ENCODE data around the gene PTPRT. TPM values are rescaled to one million over a fixed set of nuclear protein-coding genes. Genes with fewer than 3 reads are reported as not detected.

PTPRT gene
- total and polyA plus RNA-seq, 9 donors: under 0.01 to 3.2 (median 0.22) TPM; not detected in 1

- intact Hi-C loops (cut with DNase I): no loop called here
- TF ChIP-seq EP300 (IDR thresholded peaks at IDR 0.05): no peak
- TF ChIP-seq POLR2A (IDR thresholded peaks at IDR 0.05): no peak
- no peak for TF ChIP-seq CTCF (IDR thresholded peaks at IDR 0.05)
- no peak for DNase-seq
- H3K36me3 ChIP-seq: no peaks in the 10 kb centered on the region
- WGBS, 3 donors: 78 to 83% (median 81%) methylated on average over 3 of the region's 3 CpGs
- no peak overlapping the region for H3K27ac ChIP-seq
- H3K4me3 ChIP-seq: no peak overlapping the region
- H3K4me1 ChIP-seq (ENCODE audit: insufficient read depth): no peaks in the 10 kb centered on the region
- H3K9me3 ChIP-seq: no peaks in the 10 kb centered on the region
- H3K27me3 ChIP-seq: no peaks in the 10 kb centered on the region
These were observed 681.8 kb downstream of the PTPRT start for GRCh38 chr20:42507874-42508273.

- Histone ChIP-seq H3K4me1 (ENCODE audit: insufficient read depth) (no peaks in the 10 kb centered on the region), H3K36me3 (no peaks in the 10 kb centered on the region), H3K4me3 (no peak overlapping the region), H3K9me3 (no peaks in the 10 kb centered on the region), H3K27ac (no peak overlapping the region), H3K27me3 (no peaks in the 10 kb centered on the region)
- no peak for TF ChIP-seq POLR2A (IDR thresholded peaks at IDR 0.05)
- intact Hi-C loops (cut with DNase I): no loop called here
- no peak for DNase-seq
- WGBS, 3 donors: 65 to 84% (median 70%) methylated on average over 2 of the region's 2 CpGs
These were observed 683.3 kb downstream of the PTPRT start for GRCh38 chr20:42506397-42506796.

GRCh38 chr20:42502591-42502990 is 687.1 kb downstream of the PTPRT start:
- H3K4me1 ChIP-seq (ENCODE audit: insufficient read depth): no peaks in the 10 kb centered on the region
- H3K27ac ChIP-seq: no peak overlapping the region
- H3K9me3 ChIP-seq: no peaks in the 10 kb centered on the region
- H3K4me3 ChIP-seq: no peak overlapping the region
- intact Hi-C loops (cut with DNase I): no loop called here
- no peak for TF ChIP-seq POLR2A (IDR thresholded peaks at IDR 0.05)
- TF ChIP-seq EP300 (IDR thresholded peaks at IDR 0.05): no peak
- no peak for TF ChIP-seq CTCF (IDR thresholded peaks at IDR 0.05)
- no peaks in the 10 kb centered on the region for H3K36me3 ChIP-seq
- no peak for DNase-seq
- no peaks in the 10 kb centered on the region for H3K27me3 ChIP-seq

GRCh38 chr20:42496595-42496994 is 693.1 kb downstream of the PTPRT start:
- no peaks in the 10 kb centered on the region for H3K4me1 ChIP-seq (ENCODE audit: insufficient read depth)
- H3K4me3 ChIP-seq: no peak overlapping the region
- H3K27ac ChIP-seq: no peak overlapping the region
- no peaks in the 10 kb centered on the region for H3K36me3 ChIP-seq
- no peaks in the 10 kb centered on the region for H3K27me3 ChIP-seq
- no peaks in the 10 kb centered on the region for H3K9me3 ChIP-seq
- intact Hi-C loops (cut with DNase I): no loop called here
- 45 to 55% (median 51%) methylated on average over 5 of the region's 5 CpGs for WGBS, 3 donors
- no peak for DNase-seq
- TF ChIP-seq EP300 (IDR thresholded peaks at IDR 0.05): no peak
- TF ChIP-seq CTCF (IDR thresholded peaks at IDR 0.05): no peak
- TF ChIP-seq POLR2A (IDR thresholded peaks at IDR 0.05): no peak

- TF ChIP-seq EP300 (IDR thresholded peaks at IDR 0.05) (no peak), CTCF (IDR thresholded peaks at IDR 0.05) (no peak), POLR2A (IDR thresholded peaks at IDR 0.05) (no peak)
- intact Hi-C loops (cut with DNase I): no loop called here
These were observed 695.4 kb downstream of the PTPRT start for GRCh38 chr20:42494290-42494689.

More at GRCh38 chr20:42494290-42494689, 695.4 kb downstream of the PTPRT start:
- no peaks in the 10 kb centered on the region for H3K36me3 ChIP-seq
- no peak overlapping the region for H3K27ac ChIP-seq
- H3K4me1 ChIP-seq (ENCODE audit: insufficient read depth): no peaks in the 10 kb centered on the region
- no peaks in the 10 kb centered on the region for H3K9me3 ChIP-seq
- WGBS, 3 donors: 79 to 85% (median 82%) methylated on average over 4 of the region's 4 CpGs
- no peaks in the 10 kb centered on the region for H3K27me3 ChIP-seq
- no peak overlapping the region for H3K4me3 ChIP-seq
- no peak for DNase-seq

Data from ovary (tissue), 9 donors.